ENCODE data around the gene SLC5A10. TPM values are rescaled to one million over a fixed set of nuclear protein-coding genes. Genes with fewer than 3 reads are reported as not detected.

SLC5A10 gene
- total RNA-seq, 2 experiments from 2014 or later = not detected

DNA sequence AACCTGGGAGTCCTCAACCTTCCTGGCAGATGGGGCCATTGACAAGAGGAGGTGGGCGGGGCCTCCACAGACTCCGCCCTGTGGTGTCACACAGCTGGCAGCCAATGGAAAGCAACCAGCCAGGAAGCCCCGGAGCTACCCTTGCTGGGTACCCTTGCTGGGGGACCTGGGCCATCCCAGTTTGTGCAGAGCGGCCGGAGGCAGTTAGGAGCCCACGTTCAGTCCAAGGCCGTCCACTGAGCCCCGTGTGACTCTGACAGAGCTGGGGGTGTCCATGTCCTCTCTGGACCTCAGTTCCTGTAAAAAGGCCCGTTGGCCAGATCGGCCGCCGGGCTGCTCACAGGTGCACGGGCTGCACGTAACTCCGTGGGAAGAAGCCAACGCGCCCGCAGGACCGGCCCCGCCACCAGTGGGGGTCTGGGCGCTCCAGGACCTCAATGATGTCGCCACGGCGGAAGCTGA lies 69.7 kb downstream of the SLC5A10 start:
- Mint-ChIP-seq H3K36me3 (ENCODE audit: low read depth) (peaks cover 48% of the 10 kb centered on the region), H3K27ac (peak overlapping the region; percentile 57), H3K27me3 (no peaks in the 10 kb centered on the region), H3K9me3 (no peaks in the 10 kb centered on the region), H3K4me1 (ENCODE audit: low read depth) (peaks cover 35% of the 10 kb centered on the region), H3K4me3 (no peak overlapping the region)
- Histone ChIP-seq H3K36me3 (ENCODE audit: insufficient read depth, low read length) (peaks cover 37% of the 10 kb centered on the region), H3K9me3 (ENCODE audit: control insufficient read depth in 1 of 2, insufficient read depth in 1 of 2, low read length in 2 of 2) (no peaks in the 10 kb centered on the region), H3K27ac (ENCODE audit: low read depth in 1 of 2, low read length in 2 of 2) (no peak overlapping the region), H3K4me3 (ENCODE audit: low read length) (no peak overlapping the region), H3K27me3 (ENCODE audit: control insufficient read depth in 1 of 2, insufficient read depth in 2 of 2, low read length in 2 of 2) (no peaks in the 10 kb centered on the region), H3K4me1 (ENCODE audit: insufficient read depth, low read length) (peaks cover 33% of the 10 kb centered on the region)
- intact Hi-C loops (cut with DNase I, micrococcal nuclease) = loop anchor here in 1 of 2 experiments (2.0 kb wide), 1 partner anchor 21 kb away; no protein-coding TSS in a partner anchor
- DNase-seq = peak in 9 of 14 experiments; percentile 29 to 66 (median 46)
- TF ChIP-seq, protein P1, sequence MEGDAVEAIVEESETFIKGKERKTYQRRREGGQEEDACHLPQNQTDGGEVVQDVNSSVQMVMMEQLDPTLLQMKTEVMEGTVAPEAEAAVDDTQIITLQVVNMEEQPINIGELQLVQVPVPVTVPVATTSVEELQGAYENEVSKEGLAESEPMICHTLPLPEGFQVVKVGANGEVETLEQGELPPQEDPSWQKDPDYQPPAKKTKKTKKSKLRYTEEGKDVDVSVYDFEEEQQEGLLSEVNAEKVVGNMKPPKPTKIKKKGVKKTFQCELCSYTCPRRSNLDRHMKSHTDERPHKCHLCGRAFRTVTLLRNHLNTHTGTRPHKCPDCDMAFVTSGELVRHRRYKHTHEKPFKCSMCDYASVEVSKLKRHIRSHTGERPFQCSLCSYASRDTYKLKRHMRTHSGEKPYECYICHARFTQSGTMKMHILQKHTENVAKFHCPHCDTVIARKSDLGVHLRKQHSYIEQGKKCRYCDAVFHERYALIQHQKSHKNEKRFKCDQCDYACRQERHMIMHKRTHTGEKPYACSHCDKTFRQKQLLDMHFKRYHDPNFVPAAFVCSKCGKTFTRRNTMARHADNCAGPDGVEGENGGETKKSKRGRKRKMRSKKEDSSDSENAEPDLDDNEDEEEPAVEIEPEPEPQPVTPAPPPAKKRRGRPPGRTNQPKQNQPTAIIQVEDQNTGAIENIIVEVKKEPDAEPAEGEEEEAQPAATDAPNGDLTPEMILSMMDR (IDR thresholded peaks at IDR 0.05) = no peak
- CTCF ChIA-PET = no interaction called here
- POLR2A ChIA-PET = interaction anchor here (2.7 kb wide), 1 partner anchor 17 kb away, joined by 10 read pairs; the partner anchor contains the start of gene FAM83G
- peak; percentile 35 for ATAC-seq (ENCODE audit: poor library complexity)

DNA sequence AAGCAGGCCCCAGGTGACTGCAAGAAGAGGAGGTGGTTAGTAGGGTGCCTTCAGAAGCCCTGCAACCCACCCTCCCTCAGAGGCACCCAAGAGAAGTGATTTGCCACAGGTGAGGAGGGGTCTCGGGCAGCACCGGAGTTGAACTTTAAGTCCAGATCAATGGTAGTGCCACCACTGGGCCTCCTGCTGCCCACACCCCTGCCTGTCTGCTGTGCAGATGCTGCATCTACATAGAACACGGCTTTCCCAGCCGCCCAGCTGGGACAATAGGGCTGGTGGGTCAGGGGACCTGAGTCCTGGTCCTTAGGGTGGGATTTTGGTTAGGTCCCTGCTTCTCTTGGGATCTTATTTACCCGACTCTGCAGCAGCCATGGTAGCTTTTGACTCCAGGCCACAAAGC lies 70.2 kb downstream of the SLC5A10 start:
- ATAC-seq (ENCODE audit: poor library complexity) (no peak), DNase-seq (no peak)
- H3K4me1 ChIP-seq (ENCODE audit: insufficient read depth, low read length) = peaks cover 33% of the 10 kb centered on the region
- H3K27ac ChIP-seq (ENCODE audit: low read depth in 1 of 2, low read length in 2 of 2) = no peak overlapping the region
- H3K4me3 ChIP-seq (ENCODE audit: low read length) = no peak overlapping the region
- H3K36me3 Mint-ChIP-seq (ENCODE audit: low read depth) = peaks cover 48% of the 10 kb centered on the region
- TF ChIP-seq, protein P1 (IDR thresholded peaks at IDR 0.05) = no peak
- peaks cover 37% of the 10 kb centered on the region for H3K36me3 ChIP-seq (ENCODE audit: insufficient read depth, low read length)
- H3K4me1 Mint-ChIP-seq (ENCODE audit: low read depth) = peaks cover 30% of the 10 kb centered on the region
- no peaks in the 10 kb centered on the region for H3K9me3 ChIP-seq (ENCODE audit: control insufficient read depth in 1 of 2, insufficient read depth in 1 of 2, low read length in 2 of 2)
- no peak overlapping the region for H3K4me3 Mint-ChIP-seq
- H3K27me3 Mint-ChIP-seq = no peaks in the 10 kb centered on the region
- POLR2A ChIA-PET = interaction anchor here (0.8 to 2.7 kb wide), 3 partner anchors 17 to 47 kb away, joined by 3 to 10 read pairs (median 3); partner anchors contain the start of gene FAM83G
- intact Hi-C loops (cut with DNase I, micrococcal nuclease) = no loop called here
- H3K9me3 Mint-ChIP-seq = no peaks in the 10 kb centered on the region
- peak overlapping the region; percentile 78 for H3K27ac Mint-ChIP-seq
- CTCF ChIA-PET = interaction anchor here (1.4 to 1.5 kb wide), 2 partner anchors 13 to 61 kb away, joined by 3 to 4 read pairs; no protein-coding TSS in a partner anchor
- H3K27me3 ChIP-seq (ENCODE audit: control insufficient read depth in 1 of 2, insufficient read depth in 2 of 2, low read length in 2 of 2) = no peaks in the 10 kb centered on the region

DNA sequence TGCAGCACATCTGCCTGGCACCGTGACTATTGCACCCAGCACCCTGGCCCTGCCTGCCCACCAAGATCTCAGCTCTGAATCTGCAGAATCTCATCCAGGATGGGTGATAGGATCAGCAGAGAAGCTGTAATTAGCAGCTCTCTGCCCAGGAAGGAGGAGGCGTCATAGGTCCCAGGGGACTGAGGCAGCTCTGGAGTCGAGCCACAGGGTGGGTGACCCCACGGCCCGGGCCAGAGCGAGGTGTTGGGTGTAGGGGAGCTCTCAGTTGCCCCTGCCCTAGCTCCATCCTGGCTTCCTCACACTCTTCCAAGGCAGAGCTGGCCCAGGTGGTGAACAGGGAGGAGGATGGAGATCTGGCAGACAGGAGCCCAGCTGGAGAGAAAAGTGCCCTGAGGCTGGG lies 70.8 kb downstream of the SLC5A10 start:
- H3K27me3 ChIP-seq (ENCODE audit: control insufficient read depth in 1 of 2, insufficient read depth in 2 of 2, low read length in 2 of 2) = no peaks in the 10 kb centered on the region
- no peak overlapping the region for H3K4me3 ChIP-seq (ENCODE audit: low read length)
- DNase-seq = no peak
- peaks cover 29% of the 10 kb centered on the region for H3K4me1 ChIP-seq (ENCODE audit: insufficient read depth, low read length)
- H3K27ac Mint-ChIP-seq = peak overlapping the region; percentile 78
- no peaks in the 10 kb centered on the region for H3K9me3 Mint-ChIP-seq
- TF ChIP-seq, protein P1 (IDR thresholded peaks at IDR 0.05) = no peak
- H3K9me3 ChIP-seq (ENCODE audit: control insufficient read depth in 1 of 2, insufficient read depth in 1 of 2, low read length in 2 of 2) = no peaks in the 10 kb centered on the region
- peaks cover 48% of the 10 kb centered on the region for H3K36me3 Mint-ChIP-seq (ENCODE audit: low read depth)
- H3K4me1 Mint-ChIP-seq (ENCODE audit: low read depth) = peaks cover 30% of the 10 kb centered on the region
- POLR2A ChIA-PET = interaction anchor here (0.8 to 2.7 kb wide), 4 partner anchors 10 to 48 kb away, joined by 3 to 10 read pairs (median 3); partner anchors contain the start of gene FAM83G
- H3K4me3 Mint-ChIP-seq = no peak overlapping the region
- intact Hi-C loops (cut with DNase I, micrococcal nuclease) = no loop called here
- CTCF ChIA-PET = interaction anchor here (1.4 to 1.5 kb wide), 2 partner anchors 14 to 62 kb away, joined by 3 to 4 read pairs; no protein-coding TSS in a partner anchor
- ATAC-seq (ENCODE audit: poor library complexity) = no peak
- H3K27me3 Mint-ChIP-seq = no peaks in the 10 kb centered on the region
- peaks cover 37% of the 10 kb centered on the region for H3K36me3 ChIP-seq (ENCODE audit: insufficient read depth, low read length)
- no peak overlapping the region for H3K27ac ChIP-seq (ENCODE audit: low read depth in 1 of 2, low read length in 2 of 2)
